Tibial nerve (tissue), 4 donors: ENCODE data around the gene STAC3. TPM values are rescaled to one million over a fixed set of nuclear protein-coding genes. Genes with fewer than 3 reads are reported as not detected.
A peak's percentile ranks its signal among the peaks of the same experiment; 100 is the strongest.

Experiments used
- DNase-seq, 2 donors: peaks; one replicate each; pipeline ENCODE4 v3.0.0-alpha.2; 2019; ENCODE audit warnings: low spot score in 2 of 2
- H3K27ac ChIP-seq, 4 donors: fragments of 200-600 bp; sonication (generic) in 3 of 4; one replicate each; pipeline ENCODE4 v1.5.1; 2017 to 2019; ENCODE audit warnings: mild to moderate bottlenecking in 1 of 4
- H3K27me3 ChIP-seq, 2 donors: fragments of 200-600 bp; sonication (generic) in 1 of 2; one replicate each; pipeline versions ENCODE4 v1.5.1 to v1.6.0; 2017 to 2019
- H3K36me3 ChIP-seq, 3 donors: fragments of 200-600 bp; sonication (generic); one replicate each; pipeline ENCODE4 v1.5.1; 2018 to 2019
- H3K4me1 ChIP-seq, 4 donors: fragments of 200-600 bp; sonication (generic) in 3 of 4; one replicate each; pipeline ENCODE4 v1.5.1; 2017 to 2019
- H3K4me3 ChIP-seq, 4 donors: fragments of 200-600 bp; sonication (generic) in 3 of 4; one replicate each; pipeline ENCODE4 v1.5.1; 2017 to 2019; ENCODE audit warnings: mild to moderate bottlenecking in 1 of 4, moderate library complexity in 1 of 4
- H3K9me3 ChIP-seq, 4 donors: fragments of 200-600 bp; sonication (generic) in 3 of 4; one replicate each; pipeline ENCODE4 v1.5.1; 2017 to 2019
- EP300 ChIP-seq, 2 donors: sonication (generic); formaldehyde crosslinking; IDR thresholded peaks; one replicate each; pipeline ENCODE4 v1.6.1; 2017; ENCODE audit warnings: antibody characterized with exemption in 2 of 2, mild to moderate bottlenecking in 1 of 2
- POLR2A ChIP-seq, 2 donors: fragments of 450-650 bp; IDR thresholded peaks; one replicate each; pipeline ENCODE4 v1.6.1; 2017; ENCODE audit warnings: antibody characterized with exemption in 2 of 2, mild to moderate bottlenecking in 2 of 2, moderate library complexity in 2 of 2
- WGBS, 2 donors: methylation state at CpG; one replicate each; pipeline ENCODE4 v1.1.5; 2018; 5-methylcytosine and 5-hydroxymethylcytosine counted together
- total RNA-seq, 4 donors: library from RNA; depleted of rRNA; stranded (reverse); fragments of >200 nt; gene quantifications; one replicate each; pipeline ENCODE4 v1.1.0, GENCODE V29; 2016
- TF ChIP-seq, protein P1 (sequence below), 5 experiments: fragments of 200-600 bp in 3 of 5; fragments of 450-650 bp in 2 of 5; sonication (generic) in 3 of 5; IDR thresholded peaks; one replicate each; pipeline ENCODE4 v1.5.1; 2016 to 2019; ENCODE audit warnings: antibody characterized with exemption in 5 of 5, mild to moderate bottlenecking in 3 of 5, moderate library complexity in 2 of 5

Gene STAC3
- total RNA-seq, 4 donors from 2014 or later, result 1.7 to 5.0 (median 3.6) TPM; not detected in 1

DNA sequence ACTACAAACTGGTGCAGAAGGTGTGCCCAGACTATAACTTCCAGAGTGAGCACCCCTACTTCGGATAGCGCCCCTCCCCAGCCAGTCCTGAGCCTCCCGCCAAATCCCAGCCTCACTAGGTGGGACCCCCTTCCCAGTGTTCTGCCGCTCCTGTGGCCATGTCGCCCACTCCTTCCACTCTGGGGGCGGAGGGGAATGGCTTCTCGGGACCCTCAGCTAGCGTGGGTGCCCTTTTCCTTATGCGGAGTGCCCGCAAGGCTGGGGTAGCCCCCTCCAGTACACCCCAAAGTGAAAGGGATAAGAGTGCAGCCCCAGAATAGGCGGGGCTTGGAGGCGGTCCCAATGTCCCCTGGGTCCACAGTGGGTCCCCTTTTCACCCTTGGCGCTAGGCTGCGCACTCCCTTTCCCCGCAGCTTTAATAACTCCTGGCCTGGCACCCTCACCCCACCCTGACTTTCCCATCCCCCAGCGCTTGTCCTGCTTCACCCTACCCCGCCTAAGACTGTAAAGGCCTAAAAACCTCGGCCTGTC lies 25.2 kb downstream of the STAC3 start:
- no peak for DNase-seq
- H3K4me1 ChIP-seq, result peaks cover 4 to 42% (median 24%) of the 10 kb centered on the region in 4 donors
- H3K4me3 ChIP-seq, result no peak overlapping the region
- no peaks in the 10 kb centered on the region for H3K9me3 ChIP-seq
- H3K27me3 ChIP-seq, result peaks cover 0 to 73% of the 10 kb centered on the region in 2 donors
- WGBS, 2 donors, result 50 to 55% methylated on average over 18 of the region's 18 CpGs
- H3K27ac ChIP-seq, result no peak overlapping the region
- no peaks in the 10 kb centered on the region for H3K36me3 ChIP-seq
- TF ChIP-seq POLR2A (IDR thresholded peaks at IDR 0.05), result no peak
- TF ChIP-seq, protein P1, sequence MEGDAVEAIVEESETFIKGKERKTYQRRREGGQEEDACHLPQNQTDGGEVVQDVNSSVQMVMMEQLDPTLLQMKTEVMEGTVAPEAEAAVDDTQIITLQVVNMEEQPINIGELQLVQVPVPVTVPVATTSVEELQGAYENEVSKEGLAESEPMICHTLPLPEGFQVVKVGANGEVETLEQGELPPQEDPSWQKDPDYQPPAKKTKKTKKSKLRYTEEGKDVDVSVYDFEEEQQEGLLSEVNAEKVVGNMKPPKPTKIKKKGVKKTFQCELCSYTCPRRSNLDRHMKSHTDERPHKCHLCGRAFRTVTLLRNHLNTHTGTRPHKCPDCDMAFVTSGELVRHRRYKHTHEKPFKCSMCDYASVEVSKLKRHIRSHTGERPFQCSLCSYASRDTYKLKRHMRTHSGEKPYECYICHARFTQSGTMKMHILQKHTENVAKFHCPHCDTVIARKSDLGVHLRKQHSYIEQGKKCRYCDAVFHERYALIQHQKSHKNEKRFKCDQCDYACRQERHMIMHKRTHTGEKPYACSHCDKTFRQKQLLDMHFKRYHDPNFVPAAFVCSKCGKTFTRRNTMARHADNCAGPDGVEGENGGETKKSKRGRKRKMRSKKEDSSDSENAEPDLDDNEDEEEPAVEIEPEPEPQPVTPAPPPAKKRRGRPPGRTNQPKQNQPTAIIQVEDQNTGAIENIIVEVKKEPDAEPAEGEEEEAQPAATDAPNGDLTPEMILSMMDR (IDR thresholded peaks at IDR 0.05), result no peak
- TF ChIP-seq EP300 (IDR thresholded peaks at IDR 0.05), result no peak

GRCh38 chr12:57224973-57225679 lies 25.9 kb downstream of the STAC3 start:
- Histone ChIP-seq H3K4me1 (peaks cover 0 to 41% (median 17%) of the 10 kb centered on the region in 4 donors), H3K27me3 (peaks cover 0 to 79% of the 10 kb centered on the region in 2 donors), H3K4me3 (no peak overlapping the region), H3K9me3 (no peaks in the 10 kb centered on the region), H3K27ac (no peak overlapping the region), H3K36me3 (no peaks in the 10 kb centered on the region)
- 25% methylated on average over 28 to 49 of the region's 61 CpGs for WGBS, 2 donors
- no peak for DNase-seq
- no peak for TF ChIP-seq POLR2A (IDR thresholded peaks at IDR 0.05)
- TF ChIP-seq, protein P1 (IDR thresholded peaks at IDR 0.05), result peak; percentile 32 to 55 (median 46)

GRCh38 chr12:57224278-57224972 lies 26.6 kb downstream of the STAC3 start:
- Histone ChIP-seq H3K27ac (no peak overlapping the region), H3K9me3 (no peaks in the 10 kb centered on the region), H3K36me3 (no peaks in the 10 kb centered on the region), H3K27me3 (peaks cover 0 to 86% of the 10 kb centered on the region in 2 donors), H3K4me3 (no peak overlapping the region), H3K4me1 (peaks cover 0 to 39% (median 17%) of the 10 kb centered on the region in 4 donors)
- TF ChIP-seq, protein P1 (IDR thresholded peaks at IDR 0.05), result no peak
- TF ChIP-seq POLR2A (IDR thresholded peaks at IDR 0.05), result no peak
- TF ChIP-seq EP300 (IDR thresholded peaks at IDR 0.05), result no peak
- WGBS, 2 donors, result 66 to 70% methylated on average over 12 to 21 of the region's 30 CpGs
- no peak for DNase-seq

DNA sequence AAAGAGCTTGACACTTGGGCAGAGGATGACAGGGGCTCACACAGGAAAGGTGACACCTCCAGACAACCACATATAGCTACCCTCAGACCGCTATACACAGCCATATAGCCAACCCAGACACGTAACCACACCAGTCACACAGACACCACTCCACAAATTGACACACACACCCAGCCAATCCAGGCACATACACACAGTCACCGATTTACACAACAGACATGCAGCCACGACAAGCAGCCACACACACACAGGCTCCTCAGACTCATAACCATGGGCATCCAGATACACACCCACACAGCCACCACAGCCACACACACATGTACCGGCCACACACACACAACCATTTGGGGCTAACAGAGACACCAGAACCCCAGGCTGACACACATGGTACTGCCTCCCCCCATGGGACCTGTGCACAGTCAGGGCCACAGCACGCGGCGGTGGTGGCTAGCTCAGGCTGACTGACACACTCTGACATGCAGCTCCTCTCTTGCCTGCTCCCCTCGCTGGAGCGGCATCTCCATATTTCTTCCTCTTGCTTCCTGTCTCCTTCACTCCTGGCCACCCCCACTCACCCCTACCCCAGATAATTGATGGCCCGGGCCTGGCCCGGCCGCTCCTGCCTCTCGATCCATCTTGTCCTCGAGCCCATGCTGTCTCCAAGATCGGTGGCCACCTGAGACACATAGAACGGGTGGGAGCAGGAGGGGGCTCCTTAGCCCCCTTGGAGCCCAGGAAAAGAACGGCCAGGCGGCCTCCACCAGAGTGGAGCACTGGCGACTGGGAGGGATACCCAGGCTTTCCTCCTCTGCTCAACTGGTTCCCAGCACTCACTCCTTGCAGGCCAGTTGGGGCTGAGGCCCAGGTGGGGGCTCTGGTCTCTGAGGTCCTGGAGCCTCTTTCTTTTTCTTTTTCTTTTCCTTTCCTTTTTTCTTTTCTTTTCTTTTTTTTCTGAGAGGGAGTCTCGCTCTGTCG lies 27.5 kb downstream of the STAC3 start:
- no peak for TF ChIP-seq EP300 (IDR thresholded peaks at IDR 0.05)
- TF ChIP-seq, protein P1 (IDR thresholded peaks at IDR 0.05), result no peak
- Histone ChIP-seq H3K4me1 (peaks cover 0 to 32% (median 14%) of the 10 kb centered on the region in 4 donors), H3K27me3 (peaks cover 0 to 96% of the 10 kb centered on the region in 2 donors), H3K27ac (no peak overlapping the region), H3K36me3 (no peaks in the 10 kb centered on the region), H3K4me3 (no peak overlapping the region), H3K9me3 (no peaks in the 10 kb centered on the region)
- no peak for DNase-seq
- WGBS, 2 donors, result 52 to 57% methylated on average over 22 of the region's 22 CpGs
